ENCODE measurements around the gene ATG101.

Gene ATG101

DNA sequence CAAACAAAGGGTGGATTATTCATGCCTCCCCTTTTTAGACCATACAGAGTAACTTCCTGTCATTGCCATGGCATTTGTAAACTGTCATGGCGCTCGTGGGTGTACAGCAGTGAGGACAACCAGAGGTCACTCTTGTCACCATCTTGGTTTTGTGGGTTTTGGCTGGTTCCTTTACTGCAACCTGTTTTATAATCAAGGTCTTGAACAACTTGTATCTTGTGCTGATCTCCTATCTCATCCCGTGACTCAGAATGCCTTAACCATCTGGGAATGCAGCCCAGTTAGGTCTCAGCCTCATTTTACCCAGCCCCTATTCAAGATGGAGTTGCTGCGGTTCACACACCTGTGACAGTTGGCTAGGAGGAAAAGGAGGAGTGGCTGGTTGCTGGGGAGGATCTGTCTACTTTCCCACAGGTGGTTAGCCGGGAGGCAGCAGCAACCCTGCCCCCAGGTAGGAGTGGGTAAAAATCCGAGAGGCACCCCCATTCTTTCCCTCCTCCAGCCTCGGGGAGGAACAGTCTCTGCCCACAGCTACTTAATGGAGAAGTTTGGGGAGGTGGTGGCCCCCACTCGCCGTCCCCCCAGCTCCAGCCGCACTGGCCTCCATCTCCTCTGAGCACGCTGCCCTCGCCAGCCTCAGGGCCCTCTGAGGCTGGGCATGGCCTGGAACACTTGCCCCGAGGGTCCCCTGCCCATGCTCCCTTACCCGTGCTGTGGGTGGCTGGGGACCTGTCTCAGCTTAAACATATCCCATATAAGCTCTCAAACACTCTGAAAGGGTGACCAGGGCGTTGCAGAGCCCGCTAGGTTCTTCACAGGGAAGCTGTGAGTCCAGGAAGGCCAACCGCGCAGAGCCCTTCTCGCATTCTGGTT lies 51.4 kb downstream of the ATG101 start:
- H3K4me3 ChIP-seq (ENCODE audit: low read length): no peak overlapping the region
- DNase-seq (ENCODE audit: low read depth): no peak
- TF ChIP-seq CTCF (IDR thresholded peaks at IDR 0.05; ENCODE audit: insufficient read depth, low read depth, low read length, missing control alignments): no peak

DNA sequence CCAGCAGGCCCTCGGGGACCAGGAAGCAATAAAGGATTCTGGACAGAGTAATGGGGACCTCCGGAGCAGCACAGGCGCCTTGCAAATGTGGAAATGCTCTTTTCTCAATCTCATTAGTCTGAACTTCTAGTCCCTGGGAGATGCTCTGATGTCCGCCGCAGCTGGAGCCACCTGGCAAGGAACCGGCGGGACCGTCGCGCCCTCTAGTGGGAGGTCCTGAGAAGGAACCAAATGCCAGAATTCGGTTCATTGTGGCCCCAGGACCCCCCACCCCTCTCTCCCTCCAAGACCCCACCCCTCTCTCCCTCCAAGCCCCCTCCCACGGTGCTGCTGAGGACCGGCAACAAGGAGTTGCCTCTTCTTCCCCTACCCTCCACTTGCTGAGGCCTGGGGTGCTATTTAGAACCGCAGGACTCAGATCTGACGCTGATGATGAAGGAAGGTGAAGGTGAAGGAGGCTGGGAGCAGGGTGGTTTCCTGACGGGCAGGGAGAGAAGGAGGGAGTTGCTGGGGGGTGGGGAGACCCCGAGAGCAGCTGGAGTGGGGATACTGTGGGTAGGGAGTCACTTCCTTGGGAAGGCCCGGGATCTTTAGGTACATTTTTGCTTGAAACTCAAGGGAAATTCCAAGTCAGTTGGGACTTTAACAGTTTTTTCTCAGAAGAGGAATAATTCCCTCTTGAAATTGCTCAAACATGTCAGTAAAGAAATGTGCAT lies 52.2 kb downstream of the ATG101 start:
- peak; percentile 78 for TF ChIP-seq CTCF (IDR thresholded peaks at IDR 0.05; ENCODE audit: insufficient read depth, low read depth, low read length, missing control alignments)
- H3K4me3 ChIP-seq (ENCODE audit: low read length): no peak overlapping the region
- DNase-seq (ENCODE audit: low read depth): peak; percentile 58

DNA sequence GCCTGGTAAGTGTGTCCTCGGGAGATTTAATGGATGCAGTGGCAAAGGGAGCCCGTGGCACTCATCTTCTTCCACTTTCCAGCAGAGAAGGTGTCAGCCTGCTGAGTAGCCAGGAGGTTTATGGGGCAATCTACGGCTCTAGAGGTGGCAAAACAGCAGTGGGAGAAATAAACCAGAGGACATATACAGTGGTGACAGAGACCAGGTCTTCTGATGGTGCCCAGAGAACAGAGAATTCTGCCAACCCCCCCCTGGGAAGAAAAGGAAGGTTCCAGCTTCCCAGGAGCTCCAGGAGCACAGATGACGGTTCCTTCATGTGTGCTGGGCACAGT lies 52.7 kb downstream of the ATG101 start:
- H3K4me3 ChIP-seq (ENCODE audit: low read length): no peak overlapping the region
- no peak for DNase-seq (ENCODE audit: low read depth)
- no peak for TF ChIP-seq CTCF (IDR thresholded peaks at IDR 0.05; ENCODE audit: insufficient read depth, low read depth, low read length, missing control alignments)

GRCh38 chr12:52122904-52123303 lies 53.1 kb downstream of the ATG101 start:
- TF ChIP-seq CTCF (IDR thresholded peaks at IDR 0.05; ENCODE audit: insufficient read depth, low read depth, low read length, missing control alignments): no peak
- no peak for DNase-seq (ENCODE audit: low read depth)
- no peak overlapping the region for H3K4me3 ChIP-seq (ENCODE audit: low read length)

DNA sequence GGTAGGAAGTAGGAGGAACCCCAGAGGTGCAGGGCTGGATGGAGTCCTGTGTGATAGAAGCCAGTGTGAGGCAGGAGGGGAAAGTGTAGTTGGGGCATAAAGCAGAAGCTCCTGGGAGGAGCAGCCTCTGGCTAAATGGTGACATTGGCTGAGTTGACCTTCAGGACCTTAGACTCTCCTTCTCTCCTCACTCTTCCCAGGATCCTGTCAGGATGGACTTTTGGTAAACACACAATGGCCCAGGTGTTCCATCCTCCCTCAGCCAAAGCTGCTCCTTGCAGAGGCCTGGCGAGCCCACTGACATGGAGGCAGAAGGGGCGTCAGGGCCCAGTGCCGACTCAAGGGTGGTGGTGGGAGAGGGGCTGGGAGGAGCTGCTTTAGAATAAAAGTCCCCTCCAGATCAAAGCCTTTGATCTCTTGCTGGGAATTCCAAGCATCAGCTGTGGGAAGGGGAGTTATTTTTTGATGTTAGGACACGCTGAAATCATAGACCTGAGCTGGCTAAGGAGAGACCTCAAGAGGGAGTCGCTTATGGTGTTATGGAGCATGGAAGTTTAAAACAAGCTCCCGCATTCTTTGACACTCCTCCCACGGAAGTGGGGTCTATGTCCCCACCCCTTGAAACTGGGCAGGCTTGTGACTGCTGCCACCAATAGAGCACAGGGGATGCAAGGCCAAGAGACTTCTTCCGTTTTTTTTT lies 53.9 kb downstream of the ATG101 start:
- DNase-seq (ENCODE audit: low read depth): no peak
- H3K4me3 ChIP-seq (ENCODE audit: low read length): no peak overlapping the region
- TF ChIP-seq CTCF (IDR thresholded peaks at IDR 0.05; ENCODE audit: insufficient read depth, low read depth, low read length, missing control alignments): no peak

DNA sequence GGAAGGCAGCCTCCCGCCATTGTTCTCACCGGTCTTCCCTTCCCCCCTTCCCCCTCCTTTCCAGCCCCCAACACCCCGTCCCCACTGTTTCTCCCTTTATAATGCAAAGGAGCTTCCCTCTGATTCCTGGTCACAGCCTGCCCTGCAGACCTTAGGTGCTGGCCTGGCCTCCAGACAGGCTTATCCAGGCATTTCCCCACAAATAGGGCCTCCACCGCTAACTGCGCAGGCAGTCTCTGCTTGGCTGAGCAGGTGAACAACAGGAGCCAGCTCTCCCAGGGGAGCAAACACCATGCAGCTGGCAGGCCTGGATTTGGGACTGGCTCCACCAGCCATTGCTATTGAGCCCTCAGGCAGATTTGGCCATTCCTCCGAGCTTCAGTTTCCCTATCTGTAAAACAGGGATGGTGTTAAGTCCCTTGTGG lies 55.7 kb downstream of the ATG101 start:
- TF ChIP-seq CTCF (IDR thresholded peaks at IDR 0.05; ENCODE audit: insufficient read depth, low read depth, low read length, missing control alignments): no peak
- DNase-seq (ENCODE audit: low read depth): no peak
- H3K4me3 ChIP-seq (ENCODE audit: low read length): no peak overlapping the region
